Neutrophil (primary cell): ENCODE measurements around the gene FCHSD2.
A peak's percentile ranks its signal among the peaks of the same experiment; 100 is the strongest.

Experiments used
- H3K27ac ChIP-seq: fragments of 200-600 bp; sonication (generic); 2 replicates; pipeline ENCODE4 v1.5.1; 2016; ENCODE audit warnings: mild to moderate bottlenecking, moderate library complexity
- H3K27me3 ChIP-seq: fragments of 200-600 bp; sonication (generic); 2 replicates; pipeline ENCODE4 v1.6.0; 2016; ENCODE audit warnings: mild to moderate bottlenecking
- H3K36me3 ChIP-seq: fragments of 200-600 bp; sonication (generic); 2 replicates; pipeline ENCODE4 v1.5.1; 2017
- H3K4me1 ChIP-seq, 2 experiments: fragments of 200-600 bp in 1 of 2; sonication (generic) in 1 of 2; 1 replicate in 1 of 2; 2 replicates in 1 of 2; pipeline versions ENCODE4 v1.5.1 to v1.6.1; 2013 to 2016; ENCODE audit warnings: low read depth in 1 of 2, low read length in 1 of 2, mild to moderate bottlenecking in 1 of 2, moderate library complexity in 1 of 2; ENCODE audit not compliant: control insufficient read depth in 1 of 2, insufficient read depth in 1 of 2
- H3K4me3 ChIP-seq, 2 experiments: fragments of 200-600 bp in 1 of 2; sonication (generic) in 1 of 2; 1 replicate in 1 of 2; 2 replicates in 1 of 2; pipeline ENCODE4 v1.5.1; 2013 to 2016; ENCODE audit warnings: low read depth in 1 of 2, low read length in 1 of 2, mild to moderate bottlenecking in 1 of 2, moderate library complexity in 1 of 2
- H3K9me3 ChIP-seq: fragments of 200-600 bp; sonication (generic); 2 replicates; pipeline ENCODE4 v1.5.1; 2016
- CTCF ChIP-seq: fragments of 200-600 bp; sonication (generic); IDR thresholded peaks from 2 replicates; pipeline ENCODE4 v1.5.1; 2016; ENCODE audit warnings: antibody characterized with exemption

The FCHSD2 gene

GRCh38 chr11:72817966-72818365 lies 324.2 kb downstream of the FCHSD2 start:
- H3K27ac ChIP-seq = peak overlapping the region; percentile 98
- peaks cover 68% of the 10 kb centered on the region for H3K36me3 ChIP-seq
- H3K4me3 ChIP-seq = peak overlapping the region; percentile 82 to 97
- no peaks in the 10 kb centered on the region for H3K9me3 ChIP-seq
- no peaks in the 10 kb centered on the region for H3K27me3 ChIP-seq
- TF ChIP-seq CTCF = no peak
- peaks cover 45 to 70% of the 10 kb centered on the region in 2 experiments for H3K4me1 ChIP-seq

- peaks cover 43 to 69% of the 10 kb centered on the region in 2 experiments for H3K4me1 ChIP-seq
These were observed 325.6 kb downstream of the FCHSD2 start for GRCh38 chr11:72816404-72816990.

GRCh38 chr11:72815110-72815618 lies 327.0 kb downstream of the FCHSD2 start:
- peak overlapping the region; percentile 98 for H3K27ac ChIP-seq
- H3K9me3 ChIP-seq = no peaks in the 10 kb centered on the region
- no peak for TF ChIP-seq CTCF
- peak overlapping the region; percentile 82 to 97 for H3K4me3 ChIP-seq
- H3K27me3 ChIP-seq = no peaks in the 10 kb centered on the region
- H3K36me3 ChIP-seq = peaks cover 55% of the 10 kb centered on the region
- H3K4me1 ChIP-seq = peaks cover 45 to 69% of the 10 kb centered on the region in 2 experiments

More at GRCh38 chr11:72816404-72816990, 325.6 kb downstream of the FCHSD2 start:
- H3K27ac ChIP-seq = peak overlapping the region; percentile 98
- H3K36me3 ChIP-seq = peaks cover 60% of the 10 kb centered on the region
- H3K4me3 ChIP-seq = peak overlapping the region; percentile 82 to 97
- no peak for TF ChIP-seq CTCF
- H3K27me3 ChIP-seq = no peaks in the 10 kb centered on the region
- H3K9me3 ChIP-seq = no peaks in the 10 kb centered on the region

- peak within 1 kb of the TSS; percentile 82 to 97 for H3K4me3 ChIP-seq
- peak within 1 kb of the TSS; percentile 98 for H3K27ac ChIP-seq
- H3K4me1 ChIP-seq = peaks cover 52 to 70% of the 10 kb centered on the region in 2 experiments
- peaks cover 55% of the 10 kb centered on the region for H3K36me3 ChIP-seq
- H3K27me3 ChIP-seq = no peaks in the 10 kb centered on the region
- no peaks in the 10 kb centered on the region for H3K9me3 ChIP-seq
- peak; percentile 83 for TF ChIP-seq CTCF
These were observed 327.6 kb downstream of the FCHSD2 start, which contains the start of gene ATG16L2 for GRCh38 chr11:72814286-72815109. Gene ATG16L2 (plus strand): TSS chr11:72814411. CDS start chr11:72814446, 35 bp downstream.

- no peak for TF ChIP-seq CTCF
These were observed 328.3 kb downstream of the FCHSD2 start for GRCh38 chr11:72813740-72814285.

More at GRCh38 chr11:72813740-72814285, 328.3 kb downstream of the FCHSD2 start:
- Histone ChIP-seq H3K4me1 (peaks cover 55 to 70% of the 10 kb centered on the region in 2 experiments), H3K9me3 (no peaks in the 10 kb centered on the region), H3K4me3 (peak overlapping the region; percentile 82 to 97), H3K36me3 (peaks cover 55% of the 10 kb centered on the region), H3K27me3 (no peaks in the 10 kb centered on the region), H3K27ac (peak overlapping the region; percentile 98)
